ENCODE results near the gene SRGAP3.

The SRGAP3 gene

GRCh38 chr3:9249273-9250192, at the start of gene SRGAP3:
Gene SRGAP3, minus strand, starts transcription at chr3:9249646. Its CDS starts 695 bp downstream, at chr3:9248951.
- TF ChIP-seq CTCF (conservative IDR thresholded peaks at IDR 0.05; ENCODE audit: low read length), result peak; percentile 30
- no peak for TF ChIP-seq EZH2phosphoT487 (IDR thresholded peaks at IDR 0.05; ENCODE audit: borderline replicate concordance)
- H3K79me2 ChIP-seq (ENCODE audit: insufficient read depth, low read length), result peaks cover 49% of the 10 kb centered on the region
- H3K9me3 ChIP-seq (ENCODE audit: insufficient read depth, low read depth, low read length), result no peaks in the 10 kb centered on the region
- H2AFZ ChIP-seq (ENCODE audit: low read length), result peak within 1 kb of the TSS; percentile 87
- H3K27me3 ChIP-seq (ENCODE audit: insufficient read depth, low read length, poor library complexity, severe bottlenecking), result no peaks in the 10 kb centered on the region
- no peaks in the 10 kb centered on the region for H3K36me3 ChIP-seq (ENCODE audit: insufficient read depth, low read length)
- peaks cover 37% of the 10 kb centered on the region for H3K4me1 ChIP-seq (ENCODE audit: insufficient read depth, low read length, poor library complexity, severe bottlenecking)
- peak within 1 kb of the TSS; percentile 91 for H3K4me2 ChIP-seq (ENCODE audit: low read depth, low read length, poor library complexity, severe bottlenecking)
- H3K4me3 ChIP-seq (ENCODE audit: low read length, poor library complexity, severe bottlenecking), result peak within 1 kb of the TSS; percentile 91
- H3F3A ChIP-seq (ENCODE audit: low read depth), result peaks cover 3% of the 10 kb centered on the region; the same call in 1 of the 2 replicates
- peaks cover 6% of the 10 kb centered on the region for H4K20me1 ChIP-seq (ENCODE audit: insufficient read depth, low read length, poor library complexity, severe bottlenecking)
- peak within 1 kb of the TSS; percentile 82 for H3K9ac ChIP-seq (ENCODE audit: low read depth, low read length, poor library complexity, severe bottlenecking)
- H3K9me2 ChIP-seq (replicated peaks; ENCODE audit: low read depth, low read length), result no peaks in the 10 kb centered on the region

GRCh38 chr3:9298236-9298635, 48.8 kb upstream of the SRGAP3 start:
- H3K9me3 ChIP-seq (ENCODE audit: insufficient read depth, low read depth, low read length), result no peaks in the 10 kb centered on the region
- no peak overlapping the region for H3K9ac ChIP-seq (ENCODE audit: low read depth, low read length, poor library complexity, severe bottlenecking)
- no peaks in the 10 kb centered on the region for H3K79me2 ChIP-seq (ENCODE audit: insufficient read depth, low read length)
- H3F3A ChIP-seq (ENCODE audit: low read depth), result no peaks in the 10 kb centered on the region
- TF ChIP-seq CTCF (conservative IDR thresholded peaks at IDR 0.05; ENCODE audit: low read length) (no peak), EZH2phosphoT487 (IDR thresholded peaks at IDR 0.05; ENCODE audit: borderline replicate concordance) (no peak)
- H2AFZ ChIP-seq (ENCODE audit: low read length), result no peak overlapping the region
- H4K20me1 ChIP-seq (ENCODE audit: insufficient read depth, low read length, poor library complexity, severe bottlenecking), result no peaks in the 10 kb centered on the region
- H3K4me2 ChIP-seq (ENCODE audit: low read depth, low read length, poor library complexity, severe bottlenecking), result no peak overlapping the region
- no peak overlapping the region for H3K4me3 ChIP-seq (ENCODE audit: low read length, poor library complexity, severe bottlenecking)
- no peaks in the 10 kb centered on the region for H3K36me3 ChIP-seq (ENCODE audit: insufficient read depth, low read length)
- H3K27me3 ChIP-seq (ENCODE audit: insufficient read depth, low read length, poor library complexity, severe bottlenecking), result no peaks in the 10 kb centered on the region
- H3K9me2 ChIP-seq (replicated peaks; ENCODE audit: low read depth, low read length), result no peaks in the 10 kb centered on the region
- no peaks in the 10 kb centered on the region for H3K4me1 ChIP-seq (ENCODE audit: insufficient read depth, low read length, poor library complexity, severe bottlenecking)

- H3F3A ChIP-seq (ENCODE audit: low read depth), result no peaks in the 10 kb centered on the region
- H3K4me1 ChIP-seq (ENCODE audit: insufficient read depth, low read length, poor library complexity, severe bottlenecking), result no peaks in the 10 kb centered on the region
- no peak overlapping the region for H3K9ac ChIP-seq (ENCODE audit: low read depth, low read length, poor library complexity, severe bottlenecking)
- no peaks in the 10 kb centered on the region for H3K27me3 ChIP-seq (ENCODE audit: insufficient read depth, low read length, poor library complexity, severe bottlenecking)
- no peak overlapping the region for H3K4me3 ChIP-seq (ENCODE audit: low read length, poor library complexity, severe bottlenecking)
- H2AFZ ChIP-seq (ENCODE audit: low read length), result no peak overlapping the region
- no peak overlapping the region for H3K4me2 ChIP-seq (ENCODE audit: low read depth, low read length, poor library complexity, severe bottlenecking)
- H3K9me3 ChIP-seq (ENCODE audit: insufficient read depth, low read depth, low read length), result no peaks in the 10 kb centered on the region
- H4K20me1 ChIP-seq (ENCODE audit: insufficient read depth, low read length, poor library complexity, severe bottlenecking), result no peaks in the 10 kb centered on the region
- no peaks in the 10 kb centered on the region for H3K79me2 ChIP-seq (ENCODE audit: insufficient read depth, low read length)
- no peak for TF ChIP-seq CTCF (conservative IDR thresholded peaks at IDR 0.05; ENCODE audit: low read length)
- TF ChIP-seq EZH2phosphoT487 (IDR thresholded peaks at IDR 0.05; ENCODE audit: borderline replicate concordance), result no peak
- H3K9me2 ChIP-seq (replicated peaks; ENCODE audit: low read depth, low read length), result no peaks in the 10 kb centered on the region
- H3K36me3 ChIP-seq (ENCODE audit: insufficient read depth, low read length), result no peaks in the 10 kb centered on the region
Observed at GRCh38 chr3:9296241-9296640, 46.8 kb upstream of the SRGAP3 start.

Data from Loucy (cell line).